ENCODE measurements around the gene GLI3.

GLI3 gene

GRCh38 chr7:42083284-42083683 is 153.7 kb downstream of the GLI3 start:
- ChIA-PET POLR2A (no interaction called here), CTCF (no interaction called here)
- no peak for DNase-seq (ENCODE audit: extremely low spot score)
- no peak for TF ChIP-seq FOXK2 (IDR thresholded peaks at IDR 0.05)
- no peak for TF ChIP-seq L3MBTL2 (conservative IDR thresholded peaks at IDR 0.05)
- TF ChIP-seq CTBP1 (IDR thresholded peaks at IDR 0.05; ENCODE audit: borderline replicate concordance), result no peak
- no peak for TF ChIP-seq TARDBP (IDR thresholded peaks at IDR 0.05)

DNA sequence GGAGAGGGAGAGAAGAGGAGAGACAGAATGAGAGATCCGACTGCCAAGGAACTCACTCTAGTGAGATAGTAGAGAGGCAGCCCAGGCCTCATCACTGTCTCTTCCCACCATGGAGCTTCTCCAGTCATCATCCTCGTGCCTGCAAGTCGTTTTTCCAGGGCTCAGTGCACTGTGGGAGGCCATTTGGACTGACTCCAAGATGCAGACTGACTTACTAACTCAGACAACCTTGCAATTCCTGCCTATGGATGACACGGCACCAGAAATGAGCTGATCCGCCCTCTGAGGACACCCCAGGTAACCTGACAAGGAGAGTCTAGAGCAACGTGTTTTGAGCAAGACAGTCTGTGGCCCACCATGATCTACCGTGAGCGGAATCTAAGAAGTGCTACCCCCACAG is 154.9 kb downstream of the GLI3 start:
- CTCF ChIA-PET, result no interaction called here
- TF ChIP-seq CTBP1 (IDR thresholded peaks at IDR 0.05; ENCODE audit: borderline replicate concordance) (no peak), ARNT (IDR thresholded peaks at IDR 0.05) (no peak), FOXK2 (IDR thresholded peaks at IDR 0.05) (no peak), TARDBP (IDR thresholded peaks at IDR 0.05) (no peak), LEF1 (IDR thresholded peaks at IDR 0.05; ENCODE audit: borderline replicate concordance) (no peak), HDGF (IDR thresholded peaks at IDR 0.05; ENCODE audit: borderline replicate concordance) (no peak), FOXA1 (IDR thresholded peaks at IDR 0.05) (no peak), SUZ12 (IDR thresholded peaks at IDR 0.05) (no peak), ZNF384 (IDR thresholded peaks at IDR 0.05) (no peak), L3MBTL2 (conservative IDR thresholded peaks at IDR 0.05) (no peak), NFRKB (IDR thresholded peaks at IDR 0.05) (no peak), BHLHE40 (IDR thresholded peaks at IDR 0.05; ENCODE audit: borderline replicate concordance) (no peak), ELF4 (IDR thresholded peaks at IDR 0.05) (no peak), FOXM1 (IDR thresholded peaks at IDR 0.05; ENCODE audit: borderline replicate concordance) (no peak), SP1 (IDR thresholded peaks at IDR 0.05) (no peak)
- TF ChIP-seq, protein P1, sequence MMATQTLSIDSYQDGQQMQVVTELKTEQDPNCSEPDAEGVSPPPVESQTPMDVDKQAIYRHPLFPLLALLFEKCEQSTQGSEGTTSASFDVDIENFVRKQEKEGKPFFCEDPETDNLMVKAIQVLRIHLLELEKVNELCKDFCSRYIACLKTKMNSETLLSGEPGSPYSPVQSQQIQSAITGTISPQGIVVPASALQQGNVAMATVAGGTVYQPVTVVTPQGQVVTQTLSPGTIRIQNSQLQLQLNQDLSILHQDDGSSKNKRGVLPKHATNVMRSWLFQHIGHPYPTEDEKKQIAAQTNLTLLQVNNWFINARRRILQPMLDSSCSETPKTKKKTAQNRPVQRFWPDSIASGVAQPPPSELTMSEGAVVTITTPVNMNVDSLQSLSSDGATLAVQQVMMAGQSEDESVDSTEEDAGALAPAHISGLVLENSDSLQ (IDR thresholded peaks at IDR 0.05), result no peak
- POLR2A ChIA-PET, result no interaction called here
- DNase-seq (ENCODE audit: extremely low spot score), result no peak

DNA sequence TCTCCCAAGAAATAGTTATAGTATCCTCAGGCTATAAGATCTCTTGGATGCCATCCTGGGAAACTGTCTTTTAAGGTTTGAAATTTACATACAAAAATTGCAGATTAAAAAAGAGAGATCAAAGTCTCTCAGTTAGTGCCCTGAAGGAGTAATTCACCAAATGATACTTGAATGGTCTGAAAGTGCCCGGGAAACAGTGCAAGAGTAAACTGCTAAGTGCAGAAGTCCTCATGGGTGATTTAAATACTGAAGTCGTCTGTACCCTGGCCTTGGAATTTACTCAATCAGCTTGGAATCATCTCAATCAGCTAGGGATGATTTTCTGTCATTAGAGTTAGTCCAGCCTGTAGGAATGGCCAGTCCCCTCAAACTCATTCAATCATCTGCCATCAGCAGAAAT is 155.3 kb downstream of the GLI3 start:
- ChIA-PET POLR2A (no interaction called here), CTCF (no interaction called here)

DNA sequence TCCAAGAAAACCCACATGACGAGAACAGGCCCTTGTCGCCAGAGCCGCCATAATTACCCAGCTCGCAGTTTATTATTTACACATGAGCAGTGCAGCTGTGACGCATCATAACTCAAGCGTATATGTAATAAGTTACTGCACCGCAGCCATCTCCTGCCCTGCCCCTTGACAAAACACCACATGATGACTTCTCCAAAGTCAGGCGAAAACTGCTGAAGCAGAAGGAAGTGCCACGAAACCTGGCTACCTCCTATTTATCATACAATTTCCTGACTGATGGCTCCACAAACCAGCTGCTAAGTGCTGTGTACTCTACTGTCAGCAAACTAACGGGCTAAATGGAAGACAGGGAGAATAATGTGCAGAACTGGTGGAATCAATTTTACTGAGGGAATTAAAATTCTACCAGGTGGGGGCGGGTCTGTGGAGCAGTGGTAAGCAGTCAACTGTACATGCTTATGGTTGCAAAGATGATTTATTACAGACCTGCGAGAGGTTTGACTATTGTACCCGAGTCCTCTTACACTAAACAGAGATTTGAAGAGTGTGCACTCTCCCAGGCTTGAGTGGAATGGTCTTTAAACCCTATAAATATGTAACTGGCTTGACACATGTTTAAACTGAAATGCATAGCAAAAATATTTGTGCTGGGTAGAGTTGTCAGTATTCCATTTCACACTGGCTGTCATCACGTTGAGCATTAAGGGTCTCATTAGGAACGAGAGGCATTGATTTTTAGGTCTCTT is 156.0 kb downstream of the GLI3 start:
- DNase-seq (ENCODE audit: extremely low spot score), result no peak
- POLR2A ChIA-PET, result no interaction called here
- TF ChIP-seq BHLHE40 (IDR thresholded peaks at IDR 0.05; ENCODE audit: borderline replicate concordance) (no peak), ZNF384 (IDR thresholded peaks at IDR 0.05) (no peak)
- TF ChIP-seq, protein P1 (IDR thresholded peaks at IDR 0.05), result peak; percentile 71; the same call in 1 of the 2 replicates

More for the DNA sequence above, 155.3 kb downstream of the GLI3 start:
- TF ChIP-seq SP1 (IDR thresholded peaks at IDR 0.05), result no peak
- TF ChIP-seq ELF4 (IDR thresholded peaks at IDR 0.05), result no peak
- no peak for TF ChIP-seq NFRKB (IDR thresholded peaks at IDR 0.05)
- TF ChIP-seq CTBP1 (IDR thresholded peaks at IDR 0.05; ENCODE audit: borderline replicate concordance), result no peak
- no peak for TF ChIP-seq BHLHE40 (IDR thresholded peaks at IDR 0.05; ENCODE audit: borderline replicate concordance)
- TF ChIP-seq, protein P1 (IDR thresholded peaks at IDR 0.05), result no peak
- no peak for TF ChIP-seq ZNF384 (IDR thresholded peaks at IDR 0.05)
- TF ChIP-seq LEF1 (IDR thresholded peaks at IDR 0.05; ENCODE audit: borderline replicate concordance), result no peak
- TF ChIP-seq L3MBTL2 (conservative IDR thresholded peaks at IDR 0.05), result no peak
- no peak for TF ChIP-seq ARNT (IDR thresholded peaks at IDR 0.05)
- no peak for TF ChIP-seq TARDBP (IDR thresholded peaks at IDR 0.05)
- no peak for TF ChIP-seq HDGF (IDR thresholded peaks at IDR 0.05; ENCODE audit: borderline replicate concordance)
- no peak for TF ChIP-seq FOXA1 (IDR thresholded peaks at IDR 0.05)
- TF ChIP-seq SUZ12 (IDR thresholded peaks at IDR 0.05), result no peak
- no peak for TF ChIP-seq FOXK2 (IDR thresholded peaks at IDR 0.05)
- no peak for TF ChIP-seq FOXM1 (IDR thresholded peaks at IDR 0.05; ENCODE audit: borderline replicate concordance)
- DNase-seq (ENCODE audit: extremely low spot score), result no peak

GRCh38 chr7:42077271-42078135 is 159.5 kb downstream of the GLI3 start:
- ChIA-PET POLR2A (no interaction called here), CTCF (no interaction called here)
- DNase-seq (ENCODE audit: extremely low spot score), result no peak
- TF ChIP-seq L3MBTL2 (conservative IDR thresholded peaks at IDR 0.05) (no peak), SUZ12 (IDR thresholded peaks at IDR 0.05) (no peak), FOXK2 (IDR thresholded peaks at IDR 0.05) (no peak), HDGF (IDR thresholded peaks at IDR 0.05; ENCODE audit: borderline replicate concordance) (no peak), FOXM1 (IDR thresholded peaks at IDR 0.05; ENCODE audit: borderline replicate concordance) (no peak), CTBP1 (IDR thresholded peaks at IDR 0.05; ENCODE audit: borderline replicate concordance) (no peak), SP1 (IDR thresholded peaks at IDR 0.05) (no peak), BHLHE40 (IDR thresholded peaks at IDR 0.05; ENCODE audit: borderline replicate concordance) (no peak), TARDBP (IDR thresholded peaks at IDR 0.05) (no peak), ELF4 (IDR thresholded peaks at IDR 0.05) (no peak), LEF1 (IDR thresholded peaks at IDR 0.05; ENCODE audit: borderline replicate concordance) (no peak), NFRKB (IDR thresholded peaks at IDR 0.05) (no peak), ARNT (IDR thresholded peaks at IDR 0.05) (no peak), ZNF384 (IDR thresholded peaks at IDR 0.05) (no peak), FOXA1 (IDR thresholded peaks at IDR 0.05) (no peak)
- TF ChIP-seq, protein P1 (IDR thresholded peaks at IDR 0.05), result no peak

More for the DNA sequence above, 156.0 kb downstream of the GLI3 start:
- CTCF ChIA-PET, result no interaction called here
